GM19099 (cell line): ENCODE data around the gene DEFB119.

Experiments
- POLR2A ChIP-seq: IDR thresholded peaks from 3 replicates; pipeline ENCODE4 v1.6.1; 2011; ENCODE audit warnings: low read depth; ENCODE audit not compliant: insufficient read length; ENCODE audit errors: extremely low read depth

DEFB119 gene

GRCh38 chr20:31390490-31390889, at the start of gene DEFB119:
Gene DEFB119, minus strand, starts transcription at chr20:31390590. Its CDS starts 107 bp downstream, at chr20:31390483.
- no peak for TF ChIP-seq POLR2A

GRCh38 chr20:31430568-31431115, 40.3 kb upstream of the DEFB119 start:
- TF ChIP-seq POLR2A, result no peak

GRCh38 chr20:31425797-31426196, 35.4 kb upstream of the DEFB119 start:
- TF ChIP-seq POLR2A, result no peak

GRCh38 chr20:31418307-31418706, 27.9 kb upstream of the DEFB119 start:
- no peak for TF ChIP-seq POLR2A

GRCh38 chr20:31415653-31416052, 25.3 kb upstream of the DEFB119 start:
- TF ChIP-seq POLR2A, result no peak

GRCh38 chr20:31414381-31414780, 24.0 kb upstream of the DEFB119 start:
- no peak for TF ChIP-seq POLR2A

- TF ChIP-seq POLR2A, result no peak
Observed at GRCh38 chr20:31410011-31410410, 19.6 kb upstream of the DEFB119 start.

GRCh38 chr20:31406115-31406514, 15.7 kb upstream of the DEFB119 start, which contains the start of gene DEFB121:
Gene DEFB121, minus strand, starts transcription at chr20:31406215. Its CDS starts 63 bp downstream, at chr20:31406152.
- TF ChIP-seq POLR2A, result no peak

- no peak for TF ChIP-seq POLR2A
Observed at GRCh38 chr20:31403886-31404285, 13.5 kb upstream of the DEFB119 start.

GRCh38 chr20:31394900-31395299, 4.5 kb upstream of the DEFB119 start:
- TF ChIP-seq POLR2A, result no peak

GRCh38 chr20:31392836-31393235, 2.4 kb upstream of the DEFB119 start:
- no peak for TF ChIP-seq POLR2A

GRCh38 chr20:31374346-31374745, 16.0 kb downstream of the DEFB119 start:
- TF ChIP-seq POLR2A, result no peak

GRCh38 chr20:31368301-31368700, 22.1 kb downstream of the DEFB119 start, which contains the start of gene DEFB118:
Gene DEFB118, plus strand, starts transcription at chr20:31368601. Its CDS starts 50 bp downstream, at chr20:31368651.
- no peak for TF ChIP-seq POLR2A

GRCh38 chr20:31363295-31363694, 27.1 kb downstream of the DEFB119 start:
- no peak for TF ChIP-seq POLR2A

- TF ChIP-seq POLR2A, result no peak
Observed at GRCh38 chr20:31355981-31356380, 34.4 kb downstream of the DEFB119 start.

- TF ChIP-seq POLR2A, result no peak
Observed at GRCh38 chr20:31341470-31341869, 48.9 kb downstream of the DEFB119 start.

- no peak for TF ChIP-seq POLR2A
Observed at GRCh38 chr20:31330893-31331292, 59.5 kb downstream of the DEFB119 start.
